DMS 273 (cell line): ENCODE data around the gene PLEKHN1.
"Not testable (repeated sequence)": the region's sequence is repeated elsewhere in the genome, so short reads cannot be mapped to it uniquely, and the experiment has no call there.

Source experiments
- DNase-seq: peaks from one replicate; lab custom pipeline; 2025; ENCODE audit not compliant: unreplicated experiment; lab: John Stamatoyannopoulos, UW

Gene PLEKHN1

DNA sequence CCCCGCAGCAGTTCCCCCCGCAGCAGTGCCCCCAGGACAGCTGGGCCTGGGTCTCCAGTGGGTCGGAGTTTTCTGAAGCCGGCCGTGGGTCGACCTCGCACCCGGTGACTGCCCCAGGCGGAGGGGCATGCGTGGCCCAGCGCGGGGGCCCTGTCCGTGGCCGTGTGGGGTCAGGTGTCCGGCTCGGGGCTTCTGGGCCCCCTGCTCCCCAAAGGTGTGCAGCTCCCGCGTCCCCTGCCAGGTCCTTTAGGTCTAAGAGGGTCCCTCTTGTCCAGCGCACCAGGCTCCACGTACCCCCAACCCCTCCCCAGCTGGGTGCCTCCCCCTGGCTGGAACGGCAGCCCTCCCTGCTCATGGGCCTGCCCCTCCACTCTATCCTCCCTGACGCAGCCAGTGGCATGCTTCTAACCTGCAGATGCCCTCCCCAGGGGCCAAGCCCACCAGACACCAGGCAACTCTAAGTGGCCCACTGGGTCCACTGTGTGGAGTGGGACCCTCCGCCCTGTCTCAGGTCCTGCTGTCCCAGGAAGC is 39.6 kb downstream of the PLEKHN1 start:
- DNase-seq: no peak

DNA sequence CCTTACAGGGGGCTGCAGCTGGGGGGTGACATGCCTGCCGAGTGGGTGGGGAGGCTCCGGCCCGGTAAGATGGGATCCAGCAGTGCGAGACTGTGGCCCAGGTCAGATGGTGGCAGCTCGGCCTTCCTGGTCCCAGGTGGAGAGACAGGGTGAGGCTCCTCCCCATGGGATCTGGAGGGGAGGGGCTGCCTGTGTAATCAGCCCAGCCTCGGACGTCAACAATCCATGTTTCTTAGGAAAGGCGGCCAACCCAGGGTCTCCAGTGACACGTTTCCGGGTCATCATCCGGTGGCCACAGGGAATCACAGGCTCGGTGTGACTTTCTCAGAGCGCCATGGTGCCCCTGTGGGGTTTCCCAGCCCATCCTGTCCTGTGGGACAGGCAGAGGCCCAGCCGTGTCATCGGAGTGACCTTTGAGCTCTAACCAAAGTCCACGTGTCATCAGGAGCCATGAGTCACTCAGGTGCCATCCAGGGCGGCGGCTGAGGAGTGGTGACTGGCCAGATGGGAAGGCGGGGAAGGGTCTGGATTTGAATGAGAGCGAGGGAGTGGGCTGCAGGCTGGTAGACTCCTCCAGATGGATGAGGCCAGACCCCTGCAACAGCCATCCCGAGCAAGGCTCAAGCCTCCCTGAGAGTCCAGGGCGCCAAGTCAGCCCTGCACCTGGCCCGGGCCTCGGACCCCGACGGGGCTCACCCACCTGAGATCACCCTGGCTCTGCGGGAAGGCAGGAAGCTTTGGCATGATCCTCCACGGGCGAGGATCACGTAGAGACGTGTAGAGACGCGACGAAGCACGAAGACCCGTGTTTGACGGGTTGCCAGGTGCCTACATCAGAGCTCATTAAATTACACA is 40.2 kb downstream of the PLEKHN1 start:
- DNase-seq: no peak

DNA sequence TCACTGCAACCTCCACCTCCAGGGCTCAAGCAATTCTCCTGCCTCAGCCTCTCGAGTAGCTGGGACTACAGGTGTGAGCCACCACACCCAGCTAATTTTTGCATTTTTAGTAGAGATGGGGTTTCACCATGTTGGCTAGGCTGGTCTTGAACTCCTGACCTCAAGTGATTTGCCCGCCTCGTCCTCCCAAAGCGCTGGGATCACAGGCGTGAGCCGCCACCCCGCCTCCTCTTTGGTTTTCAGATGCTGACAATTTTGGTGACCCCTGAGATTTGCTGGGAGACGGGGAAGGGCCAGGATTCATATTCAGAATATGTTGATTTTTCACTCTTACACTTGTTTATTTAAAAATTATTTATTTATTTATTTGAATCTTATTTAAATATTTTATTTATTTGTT is 43.8 kb downstream of the PLEKHN1 start:
- DNase-seq: not testable (repeated sequence)

DNA sequence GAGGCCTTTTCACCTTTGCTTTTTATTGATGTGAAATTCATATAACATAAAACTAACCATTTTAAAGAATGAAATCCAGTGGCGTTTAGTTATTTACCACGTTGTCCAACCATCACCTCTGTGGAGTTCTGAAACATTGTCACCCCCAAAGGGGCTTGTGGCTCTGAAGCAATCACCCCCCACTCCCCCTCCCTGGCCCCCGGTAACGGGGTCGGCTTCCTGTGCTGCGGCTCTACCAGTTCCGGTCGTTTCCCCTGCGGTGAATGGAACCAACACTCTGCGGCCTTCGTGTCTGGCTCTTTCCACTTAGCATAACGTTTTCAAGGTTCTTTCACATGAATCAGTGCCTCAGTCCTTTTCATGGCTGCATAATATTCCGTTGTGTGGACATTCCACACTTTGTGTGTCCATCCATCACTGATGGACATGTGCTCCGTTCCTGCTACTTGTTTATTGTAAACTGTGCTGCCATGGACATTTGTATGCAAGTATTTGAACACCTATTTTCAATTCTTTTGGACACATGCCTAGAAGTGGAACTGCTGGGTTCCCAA is 45.2 kb downstream of the PLEKHN1 start:
- DNase-seq: no peak

DNA sequence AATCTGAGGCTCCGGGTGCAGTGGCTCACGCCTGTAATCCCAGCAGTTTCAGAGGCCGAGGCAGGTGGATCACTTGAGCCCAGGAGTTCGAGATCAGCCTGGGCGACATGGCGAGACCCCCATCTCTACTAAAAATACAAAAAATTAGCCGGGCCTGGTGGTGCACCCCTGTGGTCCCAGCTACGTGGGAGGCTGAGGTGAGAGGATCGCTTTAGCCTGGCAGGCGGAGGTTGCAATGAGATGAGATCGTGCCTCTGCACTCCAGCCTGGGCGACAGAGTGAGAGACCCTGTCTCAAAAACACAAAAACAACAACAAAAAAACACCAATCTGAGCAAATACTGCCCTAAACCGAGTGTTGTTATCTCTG is 46.4 kb downstream of the PLEKHN1 start:
- not testable (repeated sequence) for DNase-seq

DNA sequence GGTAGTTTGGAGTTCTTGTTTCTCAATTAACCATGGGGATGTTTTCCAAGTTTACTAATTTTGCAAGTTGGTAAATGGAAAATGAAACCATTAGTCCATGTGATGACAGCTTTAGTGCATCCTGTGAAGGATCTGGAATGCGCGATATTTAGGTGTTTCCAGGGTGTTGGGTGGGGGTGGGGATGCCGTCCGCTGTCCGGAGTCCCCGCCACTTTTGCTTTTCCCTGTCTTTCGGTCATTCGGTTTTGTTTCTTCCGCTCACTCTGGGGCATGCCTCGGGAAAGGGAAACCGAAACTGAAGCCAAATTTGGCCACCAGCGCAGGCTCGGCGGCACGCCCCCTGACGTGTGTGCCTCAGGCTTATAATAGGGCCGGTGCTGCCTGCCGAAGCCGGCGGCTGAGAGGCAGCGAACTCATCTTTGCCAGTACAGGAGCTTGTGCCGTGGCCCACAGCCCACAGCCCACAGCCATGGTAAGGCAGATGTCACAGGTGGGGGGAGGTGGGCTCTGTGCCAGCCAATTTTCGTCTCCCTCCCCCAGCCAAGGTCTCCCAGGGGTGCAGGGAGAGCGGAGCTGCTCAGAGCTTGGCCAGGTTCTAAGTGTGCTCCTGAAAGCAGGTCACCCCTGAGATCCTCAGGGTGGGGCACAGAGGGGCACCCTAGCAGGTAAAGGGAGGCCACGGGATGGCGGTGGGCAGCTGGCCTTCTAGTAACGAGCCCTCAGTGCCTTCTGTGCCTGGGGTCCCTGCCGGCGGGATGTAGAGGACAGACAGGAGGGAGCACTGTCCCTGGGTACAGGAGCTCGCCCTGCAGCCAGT is 47.0 kb downstream of the PLEKHN1 start, which contains the start of gene ISG15:
TSS of gene ISG15 (plus strand) at position 393 of the 817 bp plus-strand sequence. CDS start at position 470, 77 bp downstream.
- peak; percentile 93 for DNase-seq

DNA sequence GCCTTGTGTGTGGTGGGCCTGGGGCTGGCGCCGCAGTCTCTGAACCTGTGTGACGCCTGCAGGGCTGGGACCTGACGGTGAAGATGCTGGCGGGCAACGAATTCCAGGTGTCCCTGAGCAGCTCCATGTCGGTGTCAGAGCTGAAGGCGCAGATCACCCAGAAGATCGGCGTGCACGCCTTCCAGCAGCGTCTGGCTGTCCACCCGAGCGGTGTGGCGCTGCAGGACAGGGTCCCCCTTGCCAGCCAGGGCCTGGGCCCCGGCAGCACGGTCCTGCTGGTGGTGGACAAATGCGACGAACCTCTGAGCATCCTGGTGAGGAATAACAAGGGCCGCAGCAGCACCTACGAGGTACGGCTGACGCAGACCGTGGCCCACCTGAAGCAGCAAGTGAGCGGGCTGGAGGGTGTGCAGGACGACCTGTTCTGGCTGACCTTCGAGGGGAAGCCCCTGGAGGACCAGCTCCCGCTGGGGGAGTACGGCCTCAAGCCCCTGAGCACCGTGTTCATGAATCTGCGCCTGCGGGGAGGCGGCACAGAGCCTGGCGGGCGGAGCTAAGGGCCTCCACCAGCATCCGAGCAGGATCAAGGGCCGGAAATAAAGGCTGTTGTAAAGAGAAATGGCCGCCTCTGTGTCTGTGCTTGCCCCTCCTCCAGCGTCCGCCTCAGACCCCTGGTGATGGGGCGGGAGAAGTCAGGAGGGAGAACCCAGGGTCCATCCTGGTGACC is 47.8 kb downstream of the PLEKHN1 start:
- no peak for DNase-seq

DNA sequence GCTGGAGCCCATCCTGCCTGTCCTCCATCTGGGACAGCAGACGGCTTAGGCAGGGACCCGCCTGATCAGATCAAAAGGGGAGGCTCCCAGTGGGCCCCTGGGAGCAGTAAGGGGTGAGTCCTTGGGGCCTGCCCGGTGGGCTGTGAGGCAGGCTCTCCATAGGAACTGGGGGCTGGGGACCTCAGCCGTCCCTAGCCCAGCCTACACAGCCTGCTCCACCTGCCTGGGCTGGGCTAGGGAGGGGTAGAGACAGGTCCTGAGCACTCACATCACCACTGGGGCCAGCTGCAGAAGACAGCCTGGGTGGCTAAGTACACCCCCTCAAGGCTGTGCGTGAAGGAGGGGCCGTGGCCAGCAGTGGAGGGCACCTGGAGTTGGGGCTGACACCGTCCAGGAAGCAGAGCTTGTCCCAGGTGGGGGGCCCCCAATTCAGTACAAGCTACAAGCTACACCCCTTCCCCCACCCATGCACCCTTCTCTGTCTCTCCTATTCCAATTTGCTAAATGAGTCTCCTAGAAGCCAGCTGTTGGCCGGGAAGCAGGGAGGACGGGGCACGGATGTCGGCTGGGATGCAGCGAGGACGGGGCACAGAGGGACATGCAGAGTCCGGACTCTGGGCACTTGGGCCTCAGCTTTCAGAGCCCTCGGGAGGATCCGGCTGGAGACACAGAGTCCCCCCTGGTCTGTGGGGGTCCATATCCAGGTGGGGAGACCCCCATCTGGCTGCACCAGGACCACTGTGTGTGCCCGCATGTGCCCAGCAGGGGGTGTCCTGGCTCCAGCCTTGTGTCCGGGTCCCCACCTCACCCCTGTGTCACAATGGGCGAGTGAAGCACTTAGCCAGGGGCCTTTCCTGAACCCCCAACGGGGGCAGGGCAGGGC is 48.8 kb downstream of the PLEKHN1 start:
- peak; percentile 69 for DNase-seq

DNA sequence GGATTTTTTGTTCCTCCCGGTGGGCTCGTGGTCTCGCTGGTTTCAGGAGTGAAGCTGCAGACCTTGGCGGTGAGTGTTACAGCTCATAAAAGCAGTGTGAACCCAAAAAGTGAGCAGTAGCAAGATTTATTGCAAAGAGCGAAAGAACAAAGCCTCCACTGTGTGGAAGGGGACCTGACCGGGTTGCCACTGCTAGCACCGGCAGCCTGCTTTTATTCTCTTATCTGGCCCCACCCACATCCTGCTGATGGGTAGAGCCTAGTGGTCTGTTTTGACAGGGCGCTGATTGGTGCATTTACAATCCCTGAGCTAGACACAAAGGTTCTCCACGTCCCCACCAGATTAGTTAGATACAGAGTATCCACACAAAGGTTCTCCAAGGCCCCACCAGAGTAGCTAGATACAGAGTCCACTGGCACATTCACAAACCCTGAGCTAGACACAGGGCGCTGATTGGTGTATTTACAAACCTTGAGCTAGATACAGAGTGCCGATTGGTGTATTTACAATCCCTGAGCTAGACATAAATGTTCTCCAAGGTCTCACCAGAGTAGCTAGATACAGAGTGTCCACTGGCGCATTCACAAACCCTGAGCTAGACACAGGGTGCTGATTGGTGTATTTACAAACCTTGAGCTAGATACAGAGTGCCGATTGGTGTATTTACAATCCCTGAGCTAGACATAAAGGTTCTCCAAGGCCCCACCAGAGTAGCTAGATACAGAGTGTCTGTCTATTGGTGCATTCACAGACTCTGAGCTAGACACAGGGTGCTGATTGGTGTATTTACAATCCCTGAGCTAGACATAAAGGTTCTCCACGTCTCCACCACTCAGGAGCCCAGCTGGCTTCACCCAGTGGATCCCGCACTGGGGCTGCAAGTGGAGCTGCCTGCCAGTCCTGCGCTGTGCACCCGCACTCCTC is 51.4 kb downstream of the PLEKHN1 start:
- DNase-seq: not testable (repeated sequence)

DNA sequence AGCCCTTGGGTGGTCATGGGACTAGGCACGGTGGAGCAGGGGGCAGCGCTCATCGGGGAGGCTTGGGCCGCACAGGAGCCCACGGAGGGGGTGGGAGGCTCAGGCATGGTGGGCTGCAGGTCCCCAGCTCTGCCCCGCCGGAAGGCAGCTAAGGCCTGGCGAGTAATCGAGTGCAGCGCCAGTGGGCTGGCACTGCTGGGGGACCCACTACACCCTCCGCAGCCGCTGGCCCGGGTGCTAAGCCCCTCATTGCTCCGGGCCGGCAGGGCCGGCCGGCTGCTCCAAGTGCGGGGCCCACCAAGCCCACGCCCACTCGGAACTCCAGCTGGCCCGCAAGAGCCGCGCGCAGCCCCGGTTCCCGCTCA is 52.0 kb downstream of the PLEKHN1 start:
- not testable (repeated sequence) for DNase-seq

DNA sequence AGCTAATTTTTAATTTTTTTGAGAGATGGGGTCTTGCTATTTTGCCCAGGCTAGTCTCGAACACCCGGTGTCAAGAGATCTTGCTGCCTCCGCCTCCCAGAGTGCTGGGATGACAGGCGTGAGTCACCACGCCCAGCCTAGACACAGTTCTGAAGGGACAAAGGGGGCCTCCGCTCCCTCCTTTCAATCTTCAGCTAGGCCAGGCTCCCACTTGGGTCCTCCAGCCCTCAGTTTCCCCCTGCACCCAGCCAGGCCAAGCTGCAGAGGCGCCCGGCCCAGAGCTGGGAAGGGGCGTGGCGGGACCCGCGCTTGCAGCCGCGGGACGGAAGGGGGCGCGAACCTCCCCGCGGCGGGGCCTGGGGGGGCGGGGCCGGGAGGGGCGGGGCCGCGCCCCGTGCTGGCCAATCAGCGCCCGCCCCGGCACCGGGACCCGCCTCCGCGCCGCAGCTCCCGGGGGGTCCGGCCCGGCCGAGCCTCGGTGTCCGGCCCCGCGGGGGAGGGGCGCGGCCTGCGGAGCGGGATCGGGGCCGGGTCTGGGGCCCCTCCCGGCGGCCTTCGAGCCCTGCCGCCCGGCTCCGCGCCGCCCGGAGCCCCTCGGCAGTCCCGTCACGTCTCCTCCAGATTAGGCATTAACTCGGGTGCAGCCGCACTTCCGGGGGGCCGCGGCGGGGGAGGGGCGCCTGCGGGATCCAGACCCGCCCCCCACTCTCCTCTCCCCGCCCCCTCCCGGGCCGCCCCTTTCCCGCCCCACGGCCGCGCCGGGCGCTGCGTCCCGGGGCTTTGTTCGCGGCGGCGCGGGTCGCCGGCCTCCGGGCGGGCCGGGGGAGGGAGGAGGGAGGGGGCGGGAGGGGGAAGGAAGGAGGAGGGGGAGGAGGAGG is 53.1 kb downstream of the PLEKHN1 start:
- DNase-seq: peak; percentile 92

DNA sequence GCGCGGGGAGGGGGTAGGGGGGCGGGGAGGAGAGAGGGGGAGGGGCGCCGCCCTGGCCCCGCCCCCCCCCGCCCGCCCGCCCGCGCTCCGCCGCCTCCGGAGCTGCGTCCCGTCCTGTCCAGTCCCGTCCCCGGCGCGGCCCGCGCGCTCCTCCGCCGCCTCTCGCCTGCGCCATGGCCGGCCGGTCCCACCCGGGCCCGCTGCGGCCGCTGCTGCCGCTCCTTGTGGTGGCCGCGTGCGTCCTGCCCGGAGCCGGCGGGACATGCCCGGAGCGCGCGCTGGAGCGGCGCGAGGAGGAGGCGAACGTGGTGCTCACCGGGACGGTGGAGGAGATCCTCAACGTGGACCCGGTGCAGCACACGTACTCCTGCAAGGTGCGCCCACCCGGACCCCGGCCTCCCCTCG is 53.7 kb downstream of the PLEKHN1 start, which contains the start of gene AGRN:
TSS of gene AGRN (plus strand) at position 121 of the 405 bp plus-strand sequence. CDS start at position 174, 53 bp downstream.
- DNase-seq: peak; percentile 74

DNA sequence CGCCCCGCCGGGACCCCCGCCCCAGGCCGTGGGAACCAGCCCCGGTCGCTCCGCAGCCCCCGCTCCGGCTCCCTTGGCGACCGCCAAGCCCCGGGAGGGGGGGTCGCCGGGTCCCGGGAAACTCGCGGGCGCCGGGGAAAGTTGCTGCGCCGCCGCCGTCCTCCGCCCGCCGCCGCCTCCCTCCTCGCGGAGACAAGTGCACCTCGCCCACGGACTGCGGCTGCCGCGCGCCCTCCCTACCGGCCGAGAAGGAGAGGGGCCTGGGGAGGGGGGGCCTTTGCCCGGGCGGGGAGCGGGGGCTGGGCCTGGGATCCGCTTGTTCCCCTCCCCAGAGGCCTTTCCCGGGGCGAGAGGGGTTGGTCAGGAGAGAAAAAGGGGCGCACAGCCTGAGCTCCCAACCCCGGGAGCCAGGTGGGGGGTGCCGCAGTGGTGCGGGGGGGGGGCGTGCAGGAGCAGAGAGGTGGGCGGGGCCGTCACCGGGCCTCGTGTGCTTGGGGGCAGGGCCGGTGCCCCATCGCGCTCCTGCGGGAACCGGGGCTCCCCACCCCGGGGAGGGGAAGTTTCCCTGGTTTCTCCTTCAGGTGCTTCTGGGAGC is 54.2 kb downstream of the PLEKHN1 start:
- DNase-seq: peak; percentile 71

DNA sequence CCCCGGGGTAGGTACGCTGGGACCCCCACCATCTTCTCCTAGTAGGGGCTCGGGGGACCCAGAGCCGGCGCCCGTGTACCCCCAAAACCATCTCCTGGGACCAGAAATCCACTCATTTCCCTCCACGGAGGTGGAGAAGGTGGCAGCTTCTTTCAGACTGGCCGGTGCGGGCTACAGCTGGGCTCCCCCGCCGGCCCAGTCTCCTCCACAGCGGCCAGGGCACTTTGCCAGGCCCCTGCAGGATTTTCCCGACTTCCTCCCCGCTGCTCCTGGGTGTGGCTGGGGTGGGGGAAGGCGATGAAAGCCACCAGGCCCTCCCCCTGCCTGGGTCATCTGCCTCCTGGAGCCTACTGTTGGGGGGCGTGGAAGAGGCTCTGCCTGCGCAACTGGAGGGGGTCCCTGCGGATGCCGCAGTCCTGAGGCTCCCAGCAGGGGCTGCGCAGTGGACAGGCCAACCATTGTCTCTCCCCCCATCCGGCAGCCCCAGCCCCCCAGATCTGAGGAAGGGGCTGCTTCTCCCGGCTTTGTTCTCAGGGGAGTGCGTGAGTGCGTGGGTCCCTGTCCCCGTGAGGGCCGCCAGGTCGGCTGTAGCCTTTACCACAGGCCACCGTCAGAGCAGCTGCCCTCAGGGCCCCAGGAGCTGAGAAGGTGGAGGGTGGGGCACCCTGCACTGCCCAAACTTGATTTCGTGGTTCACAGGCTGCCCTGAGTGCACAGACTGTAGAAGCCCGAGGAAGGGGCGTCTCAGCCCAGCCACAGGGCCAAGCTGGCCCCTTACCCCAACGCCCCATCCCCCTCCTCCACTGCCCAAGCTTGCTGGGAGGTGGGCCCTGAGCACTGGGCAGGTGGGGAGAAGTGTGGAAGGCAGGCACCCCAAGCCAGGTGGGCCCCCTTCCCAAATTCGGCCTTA is 55.0 kb downstream of the PLEKHN1 start:
- DNase-seq: peak; percentile 88

DNA sequence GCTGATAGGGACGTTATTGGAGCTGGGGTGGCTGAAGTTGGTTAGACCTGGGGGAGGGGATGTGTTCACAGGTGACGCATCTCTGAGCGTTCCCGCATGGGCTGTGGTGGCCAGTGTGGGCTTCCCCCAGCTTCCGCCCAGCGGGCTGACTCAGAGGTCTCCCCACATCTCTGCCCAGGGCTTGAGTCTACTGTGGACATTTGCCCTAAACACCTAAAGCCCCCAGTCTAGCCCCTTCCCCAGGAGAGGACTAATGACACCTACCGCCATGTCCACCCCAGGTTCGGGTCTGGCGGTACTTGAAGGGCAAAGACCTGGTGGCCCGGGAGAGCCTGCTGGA is 55.6 kb downstream of the PLEKHN1 start:
- DNase-seq: no peak

DNA sequence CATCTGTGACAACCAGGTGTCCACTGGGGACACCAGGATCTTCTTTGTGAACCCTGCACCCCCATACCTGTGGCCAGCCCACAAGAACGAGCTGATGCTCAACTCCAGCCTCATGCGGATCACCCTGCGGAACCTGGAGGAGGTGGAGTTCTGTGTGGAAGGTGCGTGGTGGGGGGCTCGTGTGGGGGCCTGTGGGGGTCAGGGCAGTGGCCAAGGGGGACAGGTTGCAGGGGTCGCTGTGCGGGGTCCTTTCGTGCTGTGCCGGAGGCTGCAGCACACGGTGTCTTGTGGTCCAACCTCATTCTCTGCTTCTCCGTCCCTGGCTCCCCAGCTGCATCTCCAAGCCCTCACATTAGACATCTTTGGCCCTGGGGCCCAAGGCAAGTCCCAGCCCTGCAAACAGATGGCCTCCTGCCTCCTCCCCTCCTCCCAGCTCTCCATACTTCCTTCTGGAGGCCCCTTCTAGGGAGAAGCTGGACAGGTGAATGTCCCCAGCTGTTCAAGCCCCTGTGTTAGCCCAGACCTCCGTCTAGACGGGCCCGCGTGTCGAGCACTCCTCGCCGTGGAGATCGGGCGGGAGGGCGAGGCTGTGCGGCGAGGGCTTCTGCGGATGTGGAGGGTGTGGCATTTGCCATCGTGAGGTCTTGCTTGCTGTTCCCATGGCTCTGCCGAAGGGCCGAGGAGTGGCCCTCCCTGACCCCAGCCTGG is 56.2 kb downstream of the PLEKHN1 start:
- peak; percentile 64 for DNase-seq
